GM23338 (cell line): Measurements from ENCODE around the gene ERP27. TPM values are rescaled to one million over a fixed set of nuclear protein-coding genes. Genes with fewer than 3 reads are reported as not detected.

ENCODE experiments used
- ATAC-seq: fragments of 200-7000 bp; cut with Tn5 transposase; 3 replicates; pipeline ENCODE4 v1.9.1; 2020
- DNase-seq: peaks from one replicate; pipeline ENCODE4 v3.0.0-alpha.2; 2015; ENCODE audit warnings: low spot score
- H2AFZ ChIP-seq: fragments of 200-600 bp; sonication (generic); 2 replicates; pipeline ENCODE4 v1.8.0; 2016; ENCODE audit warnings: antibody characterized with exemption, mild to moderate bottlenecking, moderate library complexity
- H3F3A ChIP-seq: fragments of 200-600 bp; sonication (generic); replicated peaks from 2 replicates; pipeline ENCODE4 v1.8.0; 2017; ENCODE audit warnings: antibody characterized with exemption, mixed run types, low read depth
- H3K27ac ChIP-seq: fragments of 200-600 bp; sonication (generic); 2 replicates; pipeline ENCODE4 v1.6.1; 2016; ENCODE audit warnings: low read depth
- H3K27me3 ChIP-seq: fragments of 200-600 bp; sonication (generic); 2 replicates; pipeline ENCODE4 v1.8.0; 2016; ENCODE audit warnings: mild to moderate bottlenecking, mixed run types, moderate library complexity; ENCODE audit not compliant: insufficient read depth
- H3K36me3 ChIP-seq: fragments of 200-600 bp; sonication (generic); 2 replicates; pipeline ENCODE4 v1.8.0; 2016; ENCODE audit warnings: mild to moderate bottlenecking; ENCODE audit not compliant: insufficient read depth
- H3K4me1 ChIP-seq: fragments of 200-600 bp; sonication (generic); 2 replicates; pipeline ENCODE4 v1.8.0; 2016; ENCODE audit warnings: mild to moderate bottlenecking, moderate library complexity; ENCODE audit not compliant: insufficient read depth
- H3K4me2 ChIP-seq: fragments of 200-600 bp; sonication (generic); 2 replicates; pipeline ENCODE4 v1.7.1; 2017; ENCODE audit warnings: mixed run types
- H3K4me3 ChIP-seq: fragments of 200-600 bp; sonication (generic); 2 replicates; pipeline ENCODE4 v1.6.1; 2016; ENCODE audit warnings: mixed run types
- H3K79me2 ChIP-seq: fragments of 200-600 bp; sonication (generic); replicated peaks from 2 replicates; pipeline ENCODE4 v1.8.0; 2017; ENCODE audit warnings: mild to moderate bottlenecking; ENCODE audit not compliant: insufficient read depth
- H3K9me2 ChIP-seq: fragments of 200-600 bp; sonication (generic); 2 replicates; pipeline ENCODE4 v1.8.0; 2017; ENCODE audit not compliant: insufficient read depth
- H4K20me1 ChIP-seq: fragments of 200-600 bp; sonication (generic); replicated peaks from 2 replicates; pipeline ENCODE4 v1.8.0; 2017; ENCODE audit warnings: mild to moderate bottlenecking; ENCODE audit not compliant: insufficient read depth
- H3K27ac Mint-ChIP-seq: 2 replicates; pipeline ENCODE4 v1.8.0; 2020; ENCODE audit warnings: inconsistent platforms, mild to moderate bottlenecking, moderate library complexity, mixed read lengths
- H3K27me3 Mint-ChIP-seq: 3 replicates; pipeline ENCODE4 v1.8.0; 2022; ENCODE audit warnings: low read depth, mild to moderate bottlenecking, moderate library complexity, mixed read lengths, inconsistent platforms; ENCODE audit not compliant: insufficient read depth, poor library complexity
- H3K36me3 Mint-ChIP-seq: 3 replicates; pipeline ENCODE4 v1.8.0; 2021; ENCODE audit warnings: low read depth, mild to moderate bottlenecking, inconsistent platforms, moderate library complexity, mixed read lengths
- H3K4me1 Mint-ChIP-seq: 3 replicates; pipeline ENCODE4 v1.8.0; 2020; ENCODE audit warnings: mild to moderate bottlenecking, inconsistent platforms, mixed read lengths
- H3K4me3 Mint-ChIP-seq: 3 replicates; pipeline ENCODE4 v1.8.0; 2021; ENCODE audit warnings: moderate library complexity, mild to moderate bottlenecking, inconsistent platforms, mixed read lengths
- H3K9me3 Mint-ChIP-seq: 3 replicates; pipeline ENCODE4 v1.8.0; 2020; ENCODE audit warnings: moderate library complexity, mild to moderate bottlenecking, inconsistent platforms, mixed read lengths
- CREB1 ChIP-seq: fragments of 250-450 bp; sonication (Bioruptor Pico); IDR thresholded peaks from 2 replicates; pipeline ENCODE4 v1.5.0; 2020; ENCODE audit warnings: low read depth, mild to moderate bottlenecking, moderate library complexity
- CTCF ChIP-seq, 2 experiments: fragments of 200-600 bp in 1 of 2; sonication (generic) in 1 of 2; conservative IDR thresholded peaks; 2 replicates each; pipeline versions ENCODE4 v1.5.1 to v1.6.1; 2016 to 2017; ENCODE audit warnings: antibody characterized with exemption in 2 of 2, low read depth in 2 of 2, mild to moderate bottlenecking in 2 of 2, moderate library complexity in 1 of 2
- ETS1 ChIP-seq: IDR thresholded peaks from 2 replicates; pipeline ENCODE4 v1.6.1; 2016; ENCODE audit warnings: antibody characterized with exemption
- EZH2 ChIP-seq: fragments of 200-600 bp; sonication (generic); IDR thresholded peaks from one replicate; pipeline ENCODE4 v1.8.0; 2017; ENCODE audit warnings: antibody characterized with exemption, mild to moderate bottlenecking, low read depth; ENCODE audit not compliant: unreplicated experiment
- EZH2phosphoT487 ChIP-seq: fragments of 200-600 bp; sonication (generic); IDR thresholded peaks from one replicate; pipeline ENCODE4 v1.8.1; 2018; ENCODE audit warnings: antibody characterized with exemption; ENCODE audit not compliant: unreplicated experiment
- JUNB ChIP-seq: IDR thresholded peaks from one replicate; pipeline ENCODE4 v1.6.1; 2016; ENCODE audit warnings: antibody characterized with exemption; ENCODE audit not compliant: unreplicated experiment
- NANOG ChIP-seq: IDR thresholded peaks from 2 replicates; pipeline ENCODE4 v1.6.1; 2016; ENCODE audit warnings: antibody characterized with exemption, borderline replicate concordance
- POLR2AphosphoS5 ChIP-seq: IDR thresholded peaks from 2 replicates; pipeline ENCODE4 v1.6.1; 2016; ENCODE audit warnings: antibody characterized with exemption, low read depth
- REST ChIP-seq: IDR thresholded peaks from one replicate; pipeline ENCODE4 v1.6.1; 2018; ENCODE audit warnings: antibody characterized with exemption; ENCODE audit not compliant: unreplicated experiment
- STAT1 ChIP-seq: IDR thresholded peaks from one replicate; pipeline ENCODE4 v1.6.1; 2016; ENCODE audit warnings: antibody characterized with exemption; ENCODE audit not compliant: unreplicated experiment
- ZNF114 ChIP-seq: fragments of 250-450 bp; sonication (Bioruptor Pico); IDR thresholded peaks from 2 replicates; pipeline ENCODE4 v1.5.0; 2020; ENCODE audit warnings: mild to moderate bottlenecking, moderate library complexity
- ZNF331 ChIP-seq: fragments of 250-450 bp; sonication (Bioruptor Pico); IDR thresholded peaks from 2 replicates; pipeline ENCODE4 v1.5.0; 2020; ENCODE audit warnings: low read depth, mild to moderate bottlenecking, moderate library complexity
- polyA plus RNA-seq: library from polyadenylated mRNA; unstranded; fragments of >200 nt; fragmentation: Nextera tagmentation; extraction: Ambion mirVana; gene quantifications from 2 replicates; pipeline ENCODE4 v1.2.1, GENCODE V29; 2016
- total RNA-seq: library from RNA; depleted of rRNA; stranded (reverse); fragments of >200 nt; shearing (Covaris generic); gene quantifications from 2 replicates; pipeline ENCODE4 v1.2.3, GENCODE V29; 2014

The ERP27 gene
- total and polyA plus RNA-seq, 2 experiments from 2014 or later, result not detected

GRCh38 chr12:14954269-14954668, 15.9 kb upstream of the ERP27 start:
- Mint-ChIP-seq H3K4me1 (peaks cover 8% of the 10 kb centered on the region; the same call in 2 of the 3 replicates), H3K27me3 (no peaks in the 10 kb centered on the region), H3K27ac (no peak overlapping the region), H3K9me3 (no peaks in the 10 kb centered on the region), H3K36me3 (no peaks in the 10 kb centered on the region), H3K4me3 (no peak overlapping the region)
- no peak for DNase-seq
- TF ChIP-seq CTCF (conservative IDR thresholded peaks at IDR 0.05; ENCODE audit: low read depth in 2 of 2), result no peak
- TF ChIP-seq CREB1 (CRISPR knock-in tag), result no peak
- no peak for TF ChIP-seq NANOG
- TF ChIP-seq ETS1, result no peak
- no peak for TF ChIP-seq EZH2
- TF ChIP-seq JUNB, result no peak
- no peak for TF ChIP-seq STAT1
- no peak for TF ChIP-seq EZH2phosphoT487
- TF ChIP-seq ZNF331 (CRISPR knock-in tag), result no peak
- no peak for TF ChIP-seq REST
- no peak for TF ChIP-seq POLR2AphosphoS5
- TF ChIP-seq ZNF114, result no peak
- Histone ChIP-seq H3K79me2 (no peaks in the 10 kb centered on the region), H3K27me3 (no peaks in the 10 kb centered on the region), H3K4me3 (no peak overlapping the region), H2AFZ (no peak overlapping the region), H3F3A (no peaks in the 10 kb centered on the region), H3K9me2 (no peaks in the 10 kb centered on the region), H3K27ac (no peak overlapping the region), H3K4me1 (no peaks in the 10 kb centered on the region), H4K20me1 (no peaks in the 10 kb centered on the region), H3K36me3 (no peaks in the 10 kb centered on the region), H3K4me2 (no peak overlapping the region)
- ATAC-seq, result no peak
